OCI-M2 (cell line): ENCODE measurements around the gene UGGT2.
"Not testable (repeated sequence)": the region's sequence is repeated elsewhere in the genome, so short reads cannot be mapped to it uniquely, and the experiment has no call there.

Source experiments
- DNase-seq: peaks from one replicate; lab custom pipeline; 2025; ENCODE audit not compliant: unreplicated experiment; lab: John Stamatoyannopoulos, UW

UGGT2 gene

DNA sequence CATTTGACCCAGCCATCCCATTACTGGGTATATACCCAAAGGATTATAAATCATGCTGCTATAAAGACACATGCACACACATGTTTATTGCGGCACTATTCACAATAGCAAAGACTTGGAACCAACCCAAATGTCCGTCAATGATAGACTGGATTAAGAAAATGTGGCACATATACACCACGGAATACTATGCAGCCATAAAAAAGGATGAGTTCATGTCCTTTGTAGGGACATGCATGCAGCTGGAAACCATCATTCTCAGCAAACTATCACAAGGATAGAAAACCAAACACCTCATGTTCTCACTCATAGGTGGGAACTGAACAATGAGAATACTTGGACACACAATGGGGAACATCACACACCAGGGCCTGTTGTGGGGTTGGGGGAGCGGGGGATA lies 2.2 kb downstream of the UGGT2 start:
- not testable (repeated sequence) for DNase-seq

DNA sequence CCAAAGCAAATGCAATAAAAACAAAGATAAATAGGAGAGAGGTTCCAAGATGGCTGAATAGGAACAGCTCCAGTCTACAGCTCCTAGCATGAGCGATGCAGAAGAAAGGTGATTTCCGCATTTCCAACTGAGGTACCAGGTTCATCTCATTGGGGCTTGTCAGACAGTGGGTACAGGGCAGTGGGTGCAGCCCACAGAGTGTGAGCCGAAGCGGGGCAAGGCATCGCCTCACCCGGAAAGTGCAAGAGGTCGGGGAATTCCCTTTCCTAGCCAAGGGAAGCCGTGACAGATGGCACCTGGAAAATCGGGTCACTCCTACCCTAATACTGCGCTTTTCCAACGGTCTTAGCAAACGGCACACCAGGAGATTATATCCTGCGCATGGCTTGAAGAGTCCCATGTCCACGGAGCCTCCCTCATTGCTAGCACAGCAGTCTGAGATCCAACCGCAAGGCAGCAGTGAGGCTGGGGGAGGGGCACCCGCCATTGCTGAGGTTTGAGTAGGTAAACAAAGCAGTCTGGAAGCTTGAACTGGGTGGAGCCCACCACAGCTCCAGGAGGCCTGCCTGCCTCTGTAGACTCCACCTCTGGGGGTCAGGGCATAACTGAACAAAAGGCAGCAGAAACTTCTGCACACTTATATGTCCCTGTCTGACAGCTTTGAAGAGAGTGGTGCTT lies 6.6 kb downstream of the UGGT2 start:
- not testable (repeated sequence) for DNase-seq

DNA sequence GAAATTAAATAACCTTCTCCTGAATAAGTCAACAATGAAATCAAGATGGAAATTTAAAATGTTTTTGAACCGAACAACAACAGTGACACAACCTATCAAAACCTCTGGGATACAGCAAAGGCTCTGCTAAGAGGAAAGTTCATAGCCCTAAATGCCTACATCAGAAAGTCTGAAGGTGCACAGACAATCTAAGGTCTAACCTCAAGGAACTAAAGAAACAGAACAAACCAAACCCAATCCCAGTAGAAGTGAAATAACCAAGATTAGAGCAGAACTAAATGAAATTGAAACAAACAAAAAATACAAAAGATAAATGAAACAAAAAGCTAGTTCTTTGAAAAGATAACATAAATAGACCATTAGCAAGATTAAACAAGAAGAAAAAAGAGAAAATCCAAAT lies 9.0 kb downstream of the UGGT2 start:
- DNase-seq = no peak

DNA sequence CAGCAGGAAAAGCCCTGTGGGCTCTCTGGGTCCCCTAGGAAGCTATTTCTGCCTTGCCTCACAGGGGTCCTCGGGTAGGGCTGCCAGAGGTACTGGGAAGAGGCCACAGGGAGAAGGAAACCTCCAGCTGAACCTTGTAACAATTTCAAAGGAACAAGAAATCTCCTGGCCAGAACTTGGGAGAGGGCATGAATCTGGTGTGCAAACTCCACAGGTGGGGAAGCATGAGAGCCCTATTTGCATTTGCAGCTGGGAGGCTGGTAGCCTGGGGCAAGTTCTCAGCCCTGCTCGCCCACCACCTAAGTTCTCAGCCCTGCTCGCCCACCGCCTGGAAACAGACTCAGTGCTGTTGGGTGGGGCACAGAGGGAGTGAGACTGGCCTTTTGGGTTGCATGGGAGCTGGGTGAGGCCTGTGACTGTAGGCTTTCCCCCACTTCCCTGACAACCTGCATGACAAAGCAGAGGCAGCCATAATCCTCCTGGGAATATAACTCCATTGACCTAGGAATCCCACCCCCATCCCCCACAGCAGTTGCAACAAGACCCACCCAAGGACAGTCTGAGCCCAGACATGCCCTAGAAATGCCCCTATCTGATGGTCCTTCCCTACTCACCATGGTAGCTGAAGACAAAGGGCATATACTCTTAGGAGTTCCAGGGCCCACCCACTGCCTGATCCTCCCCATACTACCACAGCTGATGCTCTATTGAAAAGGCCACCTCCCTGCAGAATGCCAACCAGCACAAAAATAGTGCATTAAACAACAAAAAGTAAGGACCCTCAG lies 11.7 kb downstream of the UGGT2 start:
- DNase-seq = no peak

DNA sequence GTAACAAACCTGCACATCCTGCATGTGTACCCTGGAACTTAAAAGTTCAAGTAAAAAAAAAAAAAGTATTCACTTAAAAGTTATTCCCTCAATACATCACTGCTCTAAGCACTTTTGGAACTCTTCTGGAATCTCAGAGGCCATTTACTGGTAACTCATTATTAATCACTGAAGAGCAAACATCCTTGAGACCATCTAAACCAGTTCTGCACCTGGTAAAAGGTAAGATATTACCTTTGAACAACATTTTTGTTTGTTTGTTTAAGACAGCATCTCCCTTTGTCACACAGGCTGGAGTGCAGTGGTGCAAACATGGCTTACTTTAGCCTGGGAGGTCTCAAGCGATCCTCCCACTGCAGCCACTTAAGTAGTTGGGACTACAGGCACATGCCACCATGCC lies 16.7 kb downstream of the UGGT2 start:
- no peak for DNase-seq

DNA sequence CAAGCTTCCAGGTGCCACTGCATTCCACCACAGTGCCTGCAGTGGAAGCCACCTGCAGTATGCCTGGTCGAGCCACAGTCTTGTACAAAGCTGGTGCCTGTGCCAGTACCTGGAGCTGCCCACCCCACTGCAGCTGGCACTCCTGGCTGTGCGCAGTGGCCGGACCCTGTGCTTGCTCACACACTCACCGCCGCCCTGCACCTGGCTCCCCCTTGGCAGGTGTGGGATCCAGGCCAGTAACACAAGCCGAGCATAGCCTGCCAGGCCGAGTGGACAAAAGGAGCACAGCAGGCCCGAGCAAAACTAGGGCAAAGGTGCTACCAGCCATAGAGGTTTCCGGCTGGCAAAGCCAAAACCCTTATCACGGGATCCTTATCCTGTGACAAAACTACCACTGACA lies 18.5 kb downstream of the UGGT2 start:
- DNase-seq = no peak

DNA sequence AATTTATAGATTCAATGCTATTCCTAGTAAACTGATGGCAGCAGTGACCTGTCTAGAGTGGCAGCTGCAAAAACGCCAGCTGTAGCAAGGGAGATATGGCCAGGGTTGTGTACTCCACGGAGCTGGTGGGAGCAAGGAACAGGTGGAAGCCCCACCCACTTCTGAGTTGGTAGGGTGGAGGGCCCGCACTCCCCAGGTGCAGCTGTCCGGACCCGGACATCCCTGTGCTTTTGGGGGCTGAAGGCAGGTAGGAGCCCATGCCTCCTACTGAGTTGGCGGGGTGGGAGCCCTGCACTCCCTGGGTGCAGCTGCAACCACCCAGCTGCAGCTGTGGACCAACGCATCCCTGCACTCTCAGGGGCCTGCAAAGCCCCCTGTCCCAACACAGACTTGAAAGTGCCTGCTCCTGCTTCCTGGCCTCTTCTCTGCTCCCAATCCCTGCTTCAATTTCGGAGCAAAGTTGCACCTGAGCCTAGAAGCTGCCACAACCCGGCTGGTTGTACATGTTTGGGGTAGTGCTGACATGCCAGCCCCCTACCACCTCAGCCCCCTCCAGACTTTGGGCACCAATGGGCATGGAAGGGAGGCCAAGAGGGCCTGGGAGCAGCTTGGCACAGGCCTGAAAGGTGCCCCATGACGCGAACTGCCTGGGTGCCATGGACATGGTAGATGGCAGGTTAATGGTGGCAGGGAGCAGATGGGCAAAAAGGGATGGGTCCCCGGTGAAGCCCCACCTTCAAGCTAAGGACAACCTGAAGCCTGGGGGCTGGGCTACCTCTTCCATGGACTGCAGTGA lies 19.8 kb downstream of the UGGT2 start:
- no peak for DNase-seq

DNA sequence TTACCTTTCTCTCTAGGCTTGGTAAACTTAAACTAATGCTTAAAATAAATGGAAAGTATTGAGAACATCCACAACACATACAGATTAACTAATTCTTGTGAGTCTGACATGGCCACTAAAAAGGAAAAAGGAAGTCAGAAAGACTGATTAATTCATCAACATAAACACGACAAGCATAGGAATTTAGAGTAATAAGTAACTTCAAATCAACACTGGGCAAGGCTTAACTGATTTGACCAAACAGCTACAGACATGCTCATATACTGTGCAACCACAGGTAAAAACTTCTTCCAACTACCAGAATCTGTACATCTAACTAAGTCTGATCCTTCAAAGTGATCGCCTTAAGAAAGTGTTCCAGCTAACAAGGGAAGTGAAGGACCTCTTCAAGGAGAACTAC lies 20.5 kb downstream of the UGGT2 start:
- no peak for DNase-seq

DNA sequence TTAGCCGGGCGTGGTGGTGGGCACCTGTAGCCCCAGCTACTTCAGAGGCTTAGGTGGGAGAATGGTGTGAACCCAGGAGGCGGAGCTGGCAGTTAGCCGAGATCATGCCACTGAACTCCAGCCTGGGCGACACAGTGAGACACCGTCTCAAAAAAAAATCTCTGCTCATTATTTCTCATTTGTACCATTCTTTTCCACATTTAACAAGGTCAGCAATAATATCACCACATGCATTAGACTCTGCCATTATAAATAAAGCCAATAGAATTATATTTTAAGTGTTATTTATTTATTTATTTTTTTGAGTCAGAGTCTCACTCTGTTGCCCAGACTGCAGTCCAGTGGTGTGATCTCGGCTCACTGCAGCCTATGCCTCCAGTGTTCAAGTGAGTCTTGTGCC lies 24.2 kb downstream of the UGGT2 start:
- DNase-seq = no peak

DNA sequence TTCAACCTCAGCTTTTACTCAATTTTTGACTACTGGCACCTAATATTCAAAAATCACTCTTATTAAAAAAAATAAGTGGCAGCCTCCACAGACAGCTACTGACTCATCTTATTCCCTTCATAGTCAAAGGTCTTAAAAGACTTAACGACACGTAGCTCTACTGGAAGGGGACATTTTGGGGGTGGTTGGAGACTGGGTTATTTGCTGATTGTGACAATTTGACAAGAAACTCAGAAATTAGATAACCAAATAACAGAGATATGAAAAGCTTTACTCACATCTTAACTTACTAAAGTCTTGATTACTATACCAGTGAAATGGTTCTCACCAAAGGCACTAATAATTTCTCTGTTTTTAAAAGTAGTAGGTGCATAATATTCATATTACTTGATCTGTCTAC lies 25.7 kb downstream of the UGGT2 start:
- no peak for DNase-seq

DNA sequence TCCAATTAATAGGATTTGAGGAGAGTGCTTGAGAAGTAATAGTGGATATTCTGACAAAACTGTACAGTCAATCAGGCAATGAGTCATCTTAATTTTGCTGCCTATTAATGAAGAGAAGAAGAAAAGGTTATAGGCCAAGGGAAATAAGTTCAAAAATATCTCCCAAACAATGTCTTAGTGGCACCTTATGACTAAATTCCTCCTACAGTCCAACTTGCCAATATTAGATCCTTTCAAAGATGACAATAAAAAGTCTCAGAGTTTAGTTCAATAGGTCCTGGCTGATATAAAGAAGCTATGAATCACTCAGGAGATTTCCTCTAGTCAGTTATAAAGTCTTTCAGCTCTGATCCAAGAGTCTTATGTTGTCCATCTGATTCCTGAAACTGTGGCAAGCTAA lies 27.9 kb downstream of the UGGT2 start:
- no peak for DNase-seq

DNA sequence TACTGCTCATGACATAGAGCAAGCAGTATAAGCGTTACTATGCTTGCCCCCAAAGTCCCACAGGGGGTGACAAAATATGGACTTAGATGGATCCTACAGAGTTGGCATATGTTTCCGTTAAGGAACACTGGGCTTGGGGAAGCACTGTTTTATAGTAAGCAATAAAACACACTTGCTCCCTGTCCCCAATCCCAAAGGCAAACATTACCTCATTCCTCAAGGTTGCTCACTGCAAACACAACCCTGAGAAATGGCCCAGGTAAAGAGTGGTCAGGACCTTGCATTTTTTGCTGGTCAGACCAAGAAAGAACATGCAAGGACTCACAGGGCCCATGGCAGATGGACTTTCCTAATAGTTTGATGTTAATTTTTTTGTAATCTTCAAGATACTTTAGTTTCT lies 32.3 kb downstream of the UGGT2 start:
- no peak for DNase-seq

DNA sequence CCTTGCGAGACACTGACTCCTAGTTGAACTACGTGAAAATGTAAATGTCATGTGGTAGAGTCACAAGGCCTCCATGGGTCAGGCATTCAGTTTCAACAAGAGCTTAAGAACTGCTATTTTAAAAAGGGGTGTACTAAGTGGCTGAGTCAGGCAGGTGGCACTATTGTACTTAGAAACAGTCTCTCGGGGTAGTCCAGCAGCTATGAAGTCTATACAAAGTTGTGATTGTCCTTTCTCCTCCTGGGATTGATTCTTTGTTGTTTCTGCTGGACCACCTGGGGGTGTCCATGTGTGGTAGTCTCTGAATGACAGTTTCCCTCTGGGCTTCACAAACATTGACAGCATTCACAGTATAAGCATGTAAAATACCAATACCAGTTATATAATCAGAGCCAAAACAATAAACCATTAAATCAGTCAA lies 33.0 kb downstream of the UGGT2 start:
- no peak for DNase-seq

DNA sequence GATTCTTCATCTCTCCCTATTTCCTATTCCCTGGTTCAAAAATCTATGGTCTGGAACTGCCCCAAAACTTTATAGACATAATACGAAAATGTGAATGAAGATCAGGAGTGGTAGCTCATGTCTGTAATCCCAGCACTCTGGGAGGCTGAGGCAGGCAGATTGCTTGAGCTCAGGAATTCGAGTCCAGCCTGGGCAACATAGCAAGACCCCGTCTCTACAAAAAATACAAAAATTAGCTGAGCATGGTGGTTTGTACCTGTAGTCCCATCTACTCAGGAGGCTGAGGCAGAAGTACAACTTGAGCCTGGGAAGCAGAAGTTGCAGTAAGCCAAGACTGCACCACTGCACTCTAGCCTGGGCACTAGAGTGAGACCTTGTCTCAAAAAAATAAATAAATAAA lies 35.1 kb downstream of the UGGT2 start:
- no peak for DNase-seq

DNA sequence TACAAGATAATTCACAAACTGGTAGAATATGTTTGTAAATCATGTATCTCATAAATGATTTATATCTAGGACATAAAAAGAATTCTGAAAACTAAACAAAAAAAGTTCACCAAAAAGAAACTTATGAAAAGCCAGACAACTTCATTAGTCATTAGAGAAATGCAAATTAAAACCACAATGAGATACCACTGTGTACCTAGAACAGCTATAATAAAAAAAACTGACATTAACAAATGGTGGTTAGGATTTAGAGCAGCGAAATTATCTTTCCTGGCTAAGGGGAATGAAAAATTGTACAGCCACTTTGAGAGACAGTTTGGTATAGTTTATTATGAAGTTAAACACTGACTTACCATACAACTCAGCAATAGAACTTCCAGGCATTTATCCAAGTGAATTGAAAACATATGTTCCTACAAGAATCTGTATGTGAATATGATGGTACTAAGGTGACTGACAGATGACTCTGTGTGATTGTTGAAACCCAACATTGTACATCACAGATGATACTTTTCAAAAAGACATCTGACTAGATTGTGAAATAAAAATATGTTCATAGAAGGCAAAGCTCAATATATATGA lies 41.8 kb downstream of the UGGT2 start:
- no peak for DNase-seq

DNA sequence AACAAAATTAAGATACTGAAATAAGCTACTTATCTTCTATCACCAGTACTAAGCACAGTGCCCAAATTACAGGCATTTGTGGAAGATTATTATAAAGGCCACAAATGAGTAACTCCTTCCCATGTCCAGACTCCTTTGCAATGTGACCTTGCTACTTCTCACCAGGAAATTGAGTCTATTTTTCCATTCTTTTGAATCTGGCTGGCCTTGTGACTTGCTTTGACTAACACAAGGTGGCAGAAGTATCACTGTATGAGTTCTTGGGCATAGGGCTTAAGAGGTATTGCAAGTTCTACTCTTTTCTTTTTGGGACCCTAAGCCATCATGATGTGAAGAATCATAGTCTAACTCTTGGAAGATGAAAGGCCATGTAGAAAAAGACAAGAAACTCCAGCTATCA lies 49.9 kb downstream of the UGGT2 start:
- DNase-seq = no peak

DNA sequence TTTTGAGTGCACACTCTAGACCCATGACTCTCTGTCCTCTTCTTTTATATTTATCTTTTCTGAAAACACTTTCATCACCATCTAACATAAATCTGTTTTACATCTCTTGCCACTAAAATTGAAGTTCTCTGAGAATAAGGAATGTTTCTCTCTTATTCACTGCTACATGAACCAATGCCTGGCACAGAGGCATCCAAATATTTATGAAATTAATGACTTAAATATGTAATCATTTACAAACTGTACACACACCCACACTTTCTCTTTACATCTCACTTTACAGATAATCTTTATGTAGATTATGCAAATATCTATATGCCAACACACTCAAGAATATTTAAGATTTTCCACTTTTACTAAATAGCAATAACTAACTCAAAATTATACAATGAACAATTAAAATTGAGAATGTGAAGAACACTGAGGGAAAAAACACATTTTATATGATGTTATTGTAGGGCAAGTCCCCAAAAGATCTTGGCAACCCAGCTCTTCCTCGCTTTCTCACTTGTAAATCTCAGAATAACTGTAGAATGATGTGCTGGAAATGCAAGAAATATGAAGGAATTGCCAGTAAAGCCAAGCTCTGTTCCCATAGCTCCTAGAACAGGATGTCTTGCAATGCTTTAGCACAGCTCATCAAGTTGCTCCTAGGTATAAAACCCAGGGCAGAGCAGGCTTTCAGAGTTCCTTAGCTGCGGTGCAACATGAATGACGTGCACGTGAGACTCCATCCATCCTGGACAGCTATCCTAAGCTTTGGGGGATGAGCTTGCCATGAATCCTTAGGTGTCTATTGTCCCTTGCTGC lies 50.7 kb downstream of the UGGT2 start:
- no peak for DNase-seq

DNA sequence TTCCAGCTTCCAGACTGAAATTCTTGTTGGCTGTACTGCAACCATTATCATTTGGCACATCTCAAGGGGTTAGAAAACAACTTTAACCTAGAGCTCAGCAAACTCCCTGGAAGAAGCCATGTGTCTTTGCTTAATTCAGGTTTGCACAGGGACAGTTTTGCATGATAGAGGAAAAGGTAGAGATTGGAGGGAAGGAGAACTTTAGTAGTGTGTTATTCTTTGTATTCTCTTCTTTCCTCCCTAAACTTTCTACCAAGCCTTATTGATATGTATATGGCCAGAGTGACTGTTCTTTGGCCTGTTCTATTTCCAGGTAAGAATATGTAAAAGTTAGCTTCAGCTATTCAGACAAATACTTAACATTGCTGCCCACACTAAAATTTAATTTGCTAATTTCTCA lies 53.1 kb downstream of the UGGT2 start:
- DNase-seq = no peak

DNA sequence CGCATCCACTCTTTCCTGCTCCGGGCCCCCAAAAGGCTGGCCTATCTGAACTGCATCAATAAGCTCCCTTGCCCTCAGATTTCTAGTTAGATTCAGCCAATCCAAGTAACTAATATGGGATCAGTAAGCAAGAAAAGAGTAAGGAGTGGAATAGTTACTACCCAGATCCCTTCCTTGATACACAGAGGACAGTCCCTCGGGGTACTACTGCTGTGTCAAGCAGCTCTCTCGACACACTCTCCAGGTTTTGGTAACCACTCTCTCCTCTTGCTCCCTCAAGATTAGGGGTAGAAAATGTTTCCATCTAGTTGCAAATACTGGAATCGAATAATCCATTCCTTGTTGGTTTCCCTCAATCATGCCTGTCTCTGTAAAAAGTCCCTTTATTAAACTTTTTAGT lies 65.4 kb downstream of the UGGT2 start:
- no peak for DNase-seq

DNA sequence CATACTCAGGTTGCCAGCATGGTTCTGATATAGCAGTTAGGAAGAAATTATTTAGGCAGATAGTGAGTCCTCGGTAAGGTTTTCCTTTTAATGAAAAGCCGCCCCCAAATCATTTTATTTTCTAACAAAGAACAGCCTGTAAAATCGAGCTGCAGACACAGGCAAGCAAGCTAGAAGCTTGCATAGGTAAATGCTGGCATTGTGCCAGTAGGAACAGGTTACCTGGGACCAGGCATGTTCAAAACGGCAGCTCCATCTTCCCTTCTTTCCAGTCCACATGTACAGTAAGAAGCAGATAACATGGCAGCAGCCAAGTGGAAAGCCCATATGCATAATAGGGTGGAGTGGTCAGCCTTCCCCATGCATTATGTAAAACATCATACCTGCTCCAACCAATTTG lies 71.1 kb downstream of the UGGT2 start:
- DNase-seq = no peak

DNA sequence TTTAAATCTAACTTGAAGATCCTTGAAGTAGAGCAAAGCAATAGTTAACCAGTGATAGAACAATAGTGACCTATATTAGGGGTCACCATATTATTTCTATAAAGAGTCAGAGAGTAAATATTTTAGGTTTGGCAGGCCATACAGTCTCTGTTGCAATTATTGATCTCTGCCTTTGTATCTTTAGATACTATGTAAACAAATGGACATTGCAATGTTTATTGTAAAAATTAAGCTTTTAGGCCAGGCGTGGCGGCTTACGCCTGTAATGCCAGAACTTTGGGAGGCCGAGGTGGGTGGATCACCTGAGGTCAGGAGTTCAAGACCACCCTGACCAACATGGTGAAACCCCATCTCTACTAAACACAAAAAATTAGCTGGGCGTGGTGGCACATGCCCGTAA lies 80.5 kb downstream of the UGGT2 start:
- DNase-seq = not testable (repeated sequence)
